Upper lobe of left lung (tissue), 6 donors: ENCODE data around the gene CCZ1B. TPM values are rescaled to one million over a fixed set of nuclear protein-coding genes. Genes with fewer than 3 reads are reported as not detected.
"Not testable (repeated sequence)": the region's sequence is repeated elsewhere in the genome, so short reads cannot be mapped to it uniquely, and the experiment has no call there.

Experiments
- ATAC-seq, 2 donors: fragments of 200-7000 bp; cut with Tn5 transposase; one replicate each; pipeline ENCODE4 v1.9.1; 2022; ENCODE audit warnings: mild to moderate bottlenecking in 2 of 2, moderate library complexity in 2 of 2; ENCODE audit not compliant: low FRiP score in 2 of 2
- DNase-seq, 2 donors: peaks; one replicate each; pipeline ENCODE4 v3.0.0-alpha.2; 2019 to 2020
- H3K27ac ChIP-seq, 4 donors: fragments of 200-600 bp; sonication (generic); one replicate each; pipeline ENCODE4 v1.5.1; 2016 to 2019
- H3K27me3 ChIP-seq, 4 donors: fragments of 200-600 bp; sonication (generic); one replicate each; pipeline ENCODE4 v1.5.1; 2017 to 2019
- H3K36me3 ChIP-seq, 4 donors: fragments of 200-600 bp; sonication (generic); one replicate each; pipeline ENCODE4 v1.5.1; 2016 to 2019
- H3K4me1 ChIP-seq, 4 donors: fragments of 200-600 bp; sonication (generic); one replicate each; pipeline ENCODE4 v1.5.1; 2018 to 2019
- H3K4me3 ChIP-seq, 4 donors: fragments of 200-600 bp; sonication (generic); one replicate each; pipeline ENCODE4 v1.5.1; 2017 to 2019; ENCODE audit warnings: mild to moderate bottlenecking in 2 of 4, moderate library complexity in 1 of 4
- H3K9me3 ChIP-seq, 4 donors: fragments of 200-600 bp; sonication (generic); one replicate each; pipeline ENCODE4 v1.5.1; 2018 to 2019
- EP300 ChIP-seq, 4 donors: sonication (generic); formaldehyde crosslinking; IDR thresholded peaks; one replicate each; pipeline ENCODE4 v1.5.1; 2017; ENCODE audit warnings: antibody characterized with exemption in 4 of 4, control low read depth in 2 of 4
- POLR2A ChIP-seq, 4 donors: fragments of 450-650 bp; IDR thresholded peaks; one replicate each; pipeline ENCODE4 v1.5.1; 2016 to 2017; ENCODE audit warnings: antibody characterized with exemption in 4 of 4, mild to moderate bottlenecking in 2 of 4
- POLR2AphosphoS5 ChIP-seq, 2 donors: sonication (generic); formaldehyde crosslinking; IDR thresholded peaks; one replicate each; pipeline ENCODE4 v1.5.1; 2017; ENCODE audit warnings: antibody characterized with exemption in 2 of 2
- WGBS, 2 donors: methylation state at CpG; one replicate each; pipeline ENCODE4 v1.1.5; 2017 to 2018; 5-methylcytosine and 5-hydroxymethylcytosine counted together
- total RNA-seq, 6 donors: library from RNA; depleted of rRNA in 4 of 6; stranded (reverse); fragments of >200 nt in 4 of 6; gene quantifications; one replicate each; pipeline versions ENCODE4 v1.1.0 to v1.2.1, GENCODE V29; 2016 to 2021
- TF ChIP-seq, protein P1 (sequence below), 6 experiments: fragments of 450-650 bp in 4 of 6; fragments of 200-600 bp in 2 of 6; sonication (generic) in 2 of 6; IDR thresholded peaks; one replicate each; pipeline ENCODE4 v1.5.1; 2016 to 2019; ENCODE audit warnings: antibody characterized with exemption in 6 of 6
- donor health status: DM: no; HTN: no; CAD: no; lungs with moderate emphysema.
- donor health status: DM: no; HTN: yes; CAD: no; lungs with severe emphysema.

Gene CCZ1B
- total RNA-seq, 6 donors from 2014 or later: 25.9 to 123 (median 44.3) TPM

DNA sequence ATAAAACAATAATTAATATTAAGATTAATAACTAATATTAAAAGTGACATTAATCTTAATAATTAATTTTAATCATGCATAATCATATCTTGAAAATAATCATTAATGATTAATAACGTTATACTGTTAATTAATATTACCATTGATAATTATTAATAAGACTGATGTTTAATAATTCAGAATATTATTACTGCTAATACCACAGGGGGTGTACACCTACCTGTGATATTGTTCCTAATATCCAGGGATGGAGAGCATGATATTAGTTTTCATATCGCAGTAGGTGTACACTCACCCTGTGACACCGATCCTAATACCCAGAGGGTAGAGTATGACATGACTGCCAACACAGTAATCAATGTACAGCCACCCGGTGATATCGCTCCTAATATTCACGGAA lies 23.1 kb upstream of the CCZ1B start:
- H3K27ac ChIP-seq, H3K36me3 ChIP-seq, H3K4me1 ChIP-seq, H3K4me3 ChIP-seq, ATAC-seq, H3K27me3 ChIP-seq, H3K9me3 ChIP-seq, DNase-seq: not testable (repeated sequence)
- 93 to 94% methylated on average over 6 of the region's 6 CpGs for WGBS, 2 donors

DNA sequence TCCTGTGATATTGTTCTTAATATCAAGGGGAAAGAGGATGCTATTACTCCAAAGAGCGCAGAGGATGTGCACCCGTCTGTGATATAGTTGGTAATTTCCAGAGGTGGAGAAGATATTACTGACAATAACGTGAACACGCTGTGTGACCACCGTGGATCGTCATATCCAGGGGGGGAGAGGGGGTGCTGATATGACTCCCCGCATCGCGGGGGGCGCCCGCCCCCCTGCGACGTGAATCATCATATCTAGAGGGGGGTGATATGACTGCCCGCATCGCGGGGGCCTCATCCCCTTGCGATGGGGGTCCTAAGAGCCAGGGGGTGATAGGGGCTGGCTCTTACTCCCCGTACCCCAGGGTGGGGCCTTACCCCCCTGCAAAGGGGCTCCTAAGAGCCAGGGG lies 21.7 kb upstream of the CCZ1B start:
- H3K4me1 ChIP-seq, H3K36me3 ChIP-seq, H3K4me3 ChIP-seq, H3K27me3 ChIP-seq, H3K27ac ChIP-seq, H3K9me3 ChIP-seq, ATAC-seq: not testable (repeated sequence)
- WGBS, 2 donors: 92 to 93% methylated on average over 6 to 15 of the region's 18 CpGs
- peak in 1 of 2 donors; percentile 68 for DNase-seq

DNA sequence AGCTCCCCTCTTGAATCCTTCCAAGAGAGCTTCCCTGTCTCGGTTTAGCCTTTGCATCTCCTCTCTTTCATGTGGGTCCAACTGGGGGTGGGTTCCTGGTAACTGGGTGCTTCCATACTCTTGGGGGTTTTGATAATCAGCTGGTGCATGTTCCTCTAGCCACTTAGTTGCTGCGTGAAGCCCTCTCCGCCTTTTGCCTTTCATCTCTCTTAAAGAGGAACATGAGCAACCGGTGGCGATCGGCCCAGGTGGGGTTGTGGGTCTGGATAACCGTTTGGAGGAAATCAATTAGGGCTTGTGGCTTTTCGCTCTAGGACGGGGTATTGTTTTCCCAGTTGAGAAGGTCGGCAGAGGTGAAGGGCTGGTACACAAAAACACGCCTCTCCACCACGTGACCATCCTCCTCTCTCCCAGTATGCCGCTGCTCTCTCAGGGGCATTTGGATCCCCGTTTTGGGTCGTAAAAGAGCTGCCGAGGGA lies 19.9 kb upstream of the CCZ1B start:
- H3K36me3 ChIP-seq, ATAC-seq, DNase-seq, H3K9me3 ChIP-seq, H3K27ac ChIP-seq, H3K4me1 ChIP-seq, H3K27me3 ChIP-seq, H3K4me3 ChIP-seq: not testable (repeated sequence)
- 46 to 63% methylated on average over 16 of the region's 16 CpGs for WGBS, 2 donors

DNA sequence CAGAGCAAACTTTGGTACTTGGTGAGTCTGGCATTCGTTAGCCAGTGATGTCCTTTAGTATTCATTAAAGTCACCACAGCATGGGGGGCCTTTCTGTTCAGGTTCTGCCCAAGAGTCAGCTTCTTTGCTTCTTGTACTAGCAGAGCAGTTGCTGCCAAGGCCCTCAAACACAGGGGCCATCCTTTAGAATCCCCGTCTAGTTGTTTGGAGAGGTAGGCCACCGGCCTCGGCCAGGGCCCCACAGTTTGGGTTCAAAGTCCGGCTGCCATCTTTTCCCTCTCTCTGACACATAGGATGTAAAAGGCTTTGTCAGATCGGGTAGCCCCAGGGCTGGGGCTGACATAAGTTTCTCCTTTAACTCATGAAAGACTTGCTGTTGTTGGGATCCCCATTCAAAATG lies 17.6 kb upstream of the CCZ1B start:
- DNase-seq, H3K4me3 ChIP-seq, H3K27me3 ChIP-seq, H3K9me3 ChIP-seq, H3K4me1 ChIP-seq, ATAC-seq, H3K36me3 ChIP-seq, H3K27ac ChIP-seq: not testable (repeated sequence)
- WGBS, 2 donors: 77 to 87% methylated on average over 5 to 6 of the region's 6 CpGs

DNA sequence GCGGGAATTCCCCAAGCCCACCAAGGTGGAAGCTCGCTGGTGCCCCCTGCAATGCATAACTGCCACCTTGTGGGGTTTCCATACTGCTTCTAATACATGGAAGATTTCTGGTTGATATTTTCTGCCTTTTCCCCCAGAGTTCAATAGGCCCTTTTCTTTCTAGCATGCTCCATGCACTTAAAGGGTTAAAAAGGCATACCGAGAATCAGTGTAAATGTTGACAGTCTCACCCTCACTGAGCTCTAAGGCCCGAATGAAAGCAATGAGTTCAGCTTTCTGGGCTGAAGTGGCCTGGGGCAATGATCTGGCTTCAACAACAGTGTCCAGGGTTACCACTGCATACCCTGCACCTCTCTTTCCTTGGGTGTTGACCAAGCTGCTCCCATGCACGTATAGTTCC lies 17.0 kb upstream of the CCZ1B start:
- H3K4me1 ChIP-seq, H3K27me3 ChIP-seq, DNase-seq, ATAC-seq, H3K4me3 ChIP-seq, H3K27ac ChIP-seq, H3K9me3 ChIP-seq, H3K36me3 ChIP-seq: not testable (repeated sequence)
- WGBS, 2 donors: 39 to 62% methylated on average over 2 to 5 of the region's 5 CpGs

DNA sequence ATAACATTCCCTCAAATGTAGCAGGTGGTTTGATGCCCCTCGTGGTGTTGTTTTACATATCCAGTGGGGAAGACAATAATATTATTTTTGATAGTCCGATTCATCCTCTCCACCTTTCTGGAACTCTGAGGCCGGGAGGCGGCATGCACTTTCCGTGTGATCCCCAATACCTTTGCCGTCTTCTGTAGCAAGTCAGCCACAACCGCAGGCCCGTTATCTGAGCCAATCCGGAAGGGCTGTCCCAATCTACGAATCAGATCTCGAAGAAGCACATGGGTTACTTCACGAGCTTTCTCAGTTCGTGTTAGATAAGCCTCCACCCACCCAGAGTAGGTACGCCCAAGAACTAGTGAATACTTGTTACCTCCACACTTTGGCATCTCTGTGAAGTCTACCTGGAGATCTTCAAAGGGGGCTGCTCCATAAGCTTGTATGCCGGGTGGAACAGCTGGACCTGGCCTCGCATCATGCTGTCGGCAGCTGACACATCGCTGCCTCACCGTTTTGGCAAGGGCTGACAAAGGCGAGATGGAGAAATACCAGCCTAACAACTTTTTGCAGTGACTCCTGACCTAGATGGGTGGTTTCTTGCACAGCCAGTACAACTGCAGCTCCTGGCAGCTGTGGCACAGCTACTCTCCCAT lies 16.3 kb upstream of the CCZ1B start:
- WGBS, 2 donors: 67 to 78% methylated on average over 13 to 20 of the region's 20 CpGs
- not testable (repeated sequence) for DNase-seq, H3K27me3 ChIP-seq, H3K36me3 ChIP-seq, H3K4me1 ChIP-seq, H3K27ac ChIP-seq, ATAC-seq, H3K4me3 ChIP-seq, H3K9me3 ChIP-seq

DNA sequence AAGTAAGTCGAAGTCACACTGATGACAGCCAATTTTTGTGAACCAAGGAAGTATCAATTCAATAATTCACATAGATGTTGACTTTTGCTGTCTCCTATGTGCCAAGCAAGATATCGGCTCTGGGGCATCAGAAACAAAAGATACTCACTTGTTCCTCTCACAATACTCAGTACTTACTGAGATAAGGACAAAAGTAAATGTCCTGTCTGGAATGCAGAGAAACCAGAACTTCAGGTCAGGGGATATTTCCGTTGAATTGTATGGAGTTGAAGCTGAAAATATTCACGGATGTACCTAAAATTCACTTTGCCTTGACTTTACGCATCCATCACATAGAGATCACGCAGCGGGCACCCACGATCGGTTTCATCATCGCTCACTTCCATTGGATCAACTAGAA lies 11.0 kb upstream of the CCZ1B start:
- H3K27me3 ChIP-seq, H3K36me3 ChIP-seq, ATAC-seq, DNase-seq, H3K27ac ChIP-seq, H3K9me3 ChIP-seq, H3K4me3 ChIP-seq, H3K4me1 ChIP-seq: not testable (repeated sequence)
- WGBS, 2 donors: 83 to 93% methylated on average over 10 of the region's 10 CpGs

DNA sequence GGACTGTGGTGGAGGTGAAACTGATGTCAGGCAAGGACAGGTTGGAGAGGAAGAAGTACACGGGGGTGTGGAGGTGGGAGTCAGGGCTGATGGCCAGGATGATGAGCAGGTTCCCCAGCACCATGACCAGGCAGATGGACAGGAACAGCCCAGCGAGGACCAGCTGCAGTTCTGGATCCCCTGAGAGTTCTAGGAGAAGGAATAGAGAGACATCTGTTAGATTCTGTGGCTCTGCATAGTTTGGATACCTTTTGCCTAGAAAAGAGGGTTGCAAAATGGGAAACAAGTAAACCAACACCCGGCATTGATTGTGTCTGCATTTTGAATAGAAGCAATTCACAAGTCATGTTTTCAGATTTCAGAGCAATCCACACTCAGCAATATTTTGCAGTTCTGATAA lies 9.4 kb upstream of the CCZ1B start:
- DNase-seq: not testable (repeated sequence)
- WGBS, 2 donors: 56 to 71% methylated on average over 3 of the region's 3 CpGs

DNA sequence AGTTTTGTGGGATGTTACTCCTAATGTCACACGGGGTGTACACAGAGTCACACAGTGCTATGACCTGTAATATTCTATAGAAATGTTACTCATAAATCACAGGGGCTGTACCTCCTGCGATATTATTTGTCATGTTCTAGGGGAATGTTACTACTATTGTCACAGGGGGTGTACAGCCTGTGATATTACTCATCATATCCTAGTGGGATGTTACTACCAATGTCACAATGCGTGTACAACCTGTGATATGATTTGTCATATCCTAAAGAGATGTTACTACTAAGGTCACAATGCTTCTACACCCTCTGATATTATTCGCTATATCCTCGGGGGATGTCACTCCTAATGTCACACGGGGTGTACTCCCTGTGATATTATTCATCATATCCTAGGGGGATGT lies 7.6 kb upstream of the CCZ1B start:
- no peak for DNase-seq
- TF ChIP-seq EP300 (IDR thresholded peaks at IDR 0.05): no peak
- TF ChIP-seq POLR2A (IDR thresholded peaks at IDR 0.05): no peak
- TF ChIP-seq, protein P1, sequence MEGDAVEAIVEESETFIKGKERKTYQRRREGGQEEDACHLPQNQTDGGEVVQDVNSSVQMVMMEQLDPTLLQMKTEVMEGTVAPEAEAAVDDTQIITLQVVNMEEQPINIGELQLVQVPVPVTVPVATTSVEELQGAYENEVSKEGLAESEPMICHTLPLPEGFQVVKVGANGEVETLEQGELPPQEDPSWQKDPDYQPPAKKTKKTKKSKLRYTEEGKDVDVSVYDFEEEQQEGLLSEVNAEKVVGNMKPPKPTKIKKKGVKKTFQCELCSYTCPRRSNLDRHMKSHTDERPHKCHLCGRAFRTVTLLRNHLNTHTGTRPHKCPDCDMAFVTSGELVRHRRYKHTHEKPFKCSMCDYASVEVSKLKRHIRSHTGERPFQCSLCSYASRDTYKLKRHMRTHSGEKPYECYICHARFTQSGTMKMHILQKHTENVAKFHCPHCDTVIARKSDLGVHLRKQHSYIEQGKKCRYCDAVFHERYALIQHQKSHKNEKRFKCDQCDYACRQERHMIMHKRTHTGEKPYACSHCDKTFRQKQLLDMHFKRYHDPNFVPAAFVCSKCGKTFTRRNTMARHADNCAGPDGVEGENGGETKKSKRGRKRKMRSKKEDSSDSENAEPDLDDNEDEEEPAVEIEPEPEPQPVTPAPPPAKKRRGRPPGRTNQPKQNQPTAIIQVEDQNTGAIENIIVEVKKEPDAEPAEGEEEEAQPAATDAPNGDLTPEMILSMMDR (IDR thresholded peaks at IDR 0.05): no peak
- no peak for TF ChIP-seq POLR2AphosphoS5 (IDR thresholded peaks at IDR 0.05)
- Histone ChIP-seq H3K36me3 (no peaks in the 10 kb centered on the region), H3K27ac (no peak overlapping the region), H3K27me3 (no peaks in the 10 kb centered on the region), H3K4me3 (no peak overlapping the region), H3K9me3 (no peaks in the 10 kb centered on the region), H3K4me1 (no peaks in the 10 kb centered on the region)
- 85 to 88% methylated on average over 6 of the region's 6 CpGs for WGBS, 2 donors
- no peak for ATAC-seq

More for the DNA sequence above, 9.4 kb upstream of the CCZ1B start:
- not testable (repeated sequence) for H3K27ac ChIP-seq, H3K27me3 ChIP-seq, H3K9me3 ChIP-seq, ATAC-seq, H3K36me3 ChIP-seq, H3K4me1 ChIP-seq, H3K4me3 ChIP-seq
